ENCODE measurements around the gene SBSN. TPM values are rescaled to one million over a fixed set of nuclear protein-coding genes. Genes with fewer than 3 reads are reported as not detected.

SBSN gene
- total RNA-seq, 1 donor from 2014 or later, result 0.21 TPM

DNA sequence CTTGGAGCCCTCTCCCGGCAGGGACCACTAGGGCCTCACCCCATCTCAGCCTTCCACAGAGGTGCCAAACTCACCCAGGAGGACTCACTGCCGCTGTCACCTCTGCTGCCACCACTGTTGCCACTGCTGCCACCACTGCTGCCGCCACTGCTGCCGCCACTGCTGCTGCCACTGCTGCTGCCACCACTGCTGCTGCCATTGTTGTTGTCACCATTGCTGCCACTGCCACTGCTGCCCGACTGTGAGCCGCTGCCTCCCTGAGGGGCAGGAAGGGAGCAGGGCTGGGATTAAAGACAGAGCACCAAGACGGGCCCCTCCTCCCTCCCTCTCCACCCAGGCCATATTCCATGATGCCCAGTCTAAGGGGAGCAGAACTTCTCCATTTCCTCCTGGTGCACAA is 16.8 kb downstream of the SBSN start:
- DNase-seq (ENCODE audit: low read depth, low spot score), result no peak

DNA sequence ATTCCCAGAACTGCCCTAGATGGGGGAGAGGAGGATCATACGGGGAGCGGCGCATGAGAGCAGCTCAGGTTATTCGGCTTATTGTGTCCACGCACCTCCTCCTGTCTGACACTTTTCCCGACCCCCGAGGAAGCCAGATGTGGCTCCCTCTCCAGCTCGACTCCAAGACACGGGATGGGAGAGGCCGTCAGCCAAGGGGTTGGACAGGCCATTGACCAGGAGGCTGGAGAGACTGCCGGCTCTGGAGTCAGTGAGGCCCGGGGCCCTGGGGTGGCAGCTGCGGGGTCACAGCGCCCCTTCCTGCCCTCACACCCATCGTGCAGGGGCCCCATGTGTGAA is 17.5 kb downstream of the SBSN start:
- Mint-ChIP-seq H3K4me1 (no peaks in the 10 kb centered on the region), H3K27me3 (ENCODE audit: low read depth) (peaks cover 86% of the 10 kb centered on the region), H3K27ac (ENCODE audit: unreplicated experiment) (no peak overlapping the region), H3K9me3 (no peaks in the 10 kb centered on the region), H3K36me3 (ENCODE audit: low read depth) (no peaks in the 10 kb centered on the region), H3K4me3 (no peak overlapping the region)
- DNase-seq (ENCODE audit: low read depth, low spot score), result no peak
- peak; percentile 42 for TF ChIP-seq CTCF (conservative IDR thresholded peaks at IDR 0.05)

More for the DNA sequence above, 16.8 kb downstream of the SBSN start:
- Mint-ChIP-seq H3K4me3 (no peak overlapping the region), H3K27me3 (ENCODE audit: low read depth) (peaks cover 78% of the 10 kb centered on the region), H3K27ac (ENCODE audit: unreplicated experiment) (no peak overlapping the region), H3K9me3 (no peaks in the 10 kb centered on the region), H3K4me1 (no peaks in the 10 kb centered on the region), H3K36me3 (ENCODE audit: low read depth) (no peaks in the 10 kb centered on the region)
- no peak for TF ChIP-seq CTCF (conservative IDR thresholded peaks at IDR 0.05)

- peak; percentile 76 for DNase-seq (ENCODE audit: low read depth, low spot score)
- TF ChIP-seq CTCF (conservative IDR thresholded peaks at IDR 0.05), result peak; percentile 99
- no peak overlapping the region for H3K4me3 Mint-ChIP-seq
- H3K9me3 Mint-ChIP-seq, result no peaks in the 10 kb centered on the region
- H3K27ac Mint-ChIP-seq (ENCODE audit: unreplicated experiment), result no peak overlapping the region
- H3K36me3 Mint-ChIP-seq (ENCODE audit: low read depth), result no peaks in the 10 kb centered on the region
- H3K27me3 Mint-ChIP-seq (ENCODE audit: low read depth), result peaks cover 91% of the 10 kb centered on the region
- no peaks in the 10 kb centered on the region for H3K4me1 Mint-ChIP-seq
Measured at GRCh38 chr19:35509861-35510625, 18.1 kb downstream of the SBSN start.

GRCh38 chr19:35509018-35509652 is 19.0 kb downstream of the SBSN start:
- Mint-ChIP-seq H3K4me1 (no peaks in the 10 kb centered on the region), H3K27ac (ENCODE audit: unreplicated experiment) (no peak overlapping the region), H3K9me3 (no peaks in the 10 kb centered on the region), H3K4me3 (no peak overlapping the region), H3K27me3 (ENCODE audit: low read depth) (peaks cover 95% of the 10 kb centered on the region), H3K36me3 (ENCODE audit: low read depth) (no peaks in the 10 kb centered on the region)
- no peak for TF ChIP-seq CTCF (conservative IDR thresholded peaks at IDR 0.05)
- DNase-seq (ENCODE audit: low read depth, low spot score), result no peak

DNA sequence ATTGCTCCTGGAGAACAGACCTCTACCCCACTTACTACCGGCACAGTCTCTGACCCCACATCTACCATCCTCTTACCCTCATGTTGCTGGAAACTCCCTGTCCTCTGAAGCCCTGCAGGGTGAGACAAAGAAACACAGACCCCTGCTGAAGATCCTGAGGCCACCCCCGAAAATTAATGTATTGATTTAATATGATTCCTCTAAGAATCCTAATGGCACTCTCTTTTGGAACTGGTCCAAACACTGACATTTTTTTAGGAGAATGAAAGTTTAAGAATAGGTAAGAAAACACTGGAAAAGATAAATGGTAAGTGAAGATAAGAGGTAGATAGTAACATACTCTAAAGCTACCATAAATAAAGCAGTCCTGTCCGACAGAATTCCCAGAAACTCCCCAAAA is 20.0 kb downstream of the SBSN start:
- no peak overlapping the region for H3K4me3 Mint-ChIP-seq
- H3K4me1 Mint-ChIP-seq, result no peaks in the 10 kb centered on the region
- H3K9me3 Mint-ChIP-seq, result no peaks in the 10 kb centered on the region
- no peak overlapping the region for H3K27ac Mint-ChIP-seq (ENCODE audit: unreplicated experiment)
- H3K27me3 Mint-ChIP-seq (ENCODE audit: low read depth), result peaks cover 92% of the 10 kb centered on the region
- H3K36me3 Mint-ChIP-seq (ENCODE audit: low read depth), result no peaks in the 10 kb centered on the region
- no peak for DNase-seq (ENCODE audit: low read depth, low spot score)
- no peak for TF ChIP-seq CTCF (conservative IDR thresholded peaks at IDR 0.05)

Data from neural crest cell (in vitro differentiated cells).